ENCODE data around the gene MYH11. TPM values are rescaled to one million over a fixed set of nuclear protein-coding genes. Genes with fewer than 3 reads are reported as not detected.

Gene MYH11
- total and polyA plus RNA-seq, 2 of the 13 experiments (the other 11 are each of a cell fraction or from before 2014, with no cell fraction given), result not detected

DNA sequence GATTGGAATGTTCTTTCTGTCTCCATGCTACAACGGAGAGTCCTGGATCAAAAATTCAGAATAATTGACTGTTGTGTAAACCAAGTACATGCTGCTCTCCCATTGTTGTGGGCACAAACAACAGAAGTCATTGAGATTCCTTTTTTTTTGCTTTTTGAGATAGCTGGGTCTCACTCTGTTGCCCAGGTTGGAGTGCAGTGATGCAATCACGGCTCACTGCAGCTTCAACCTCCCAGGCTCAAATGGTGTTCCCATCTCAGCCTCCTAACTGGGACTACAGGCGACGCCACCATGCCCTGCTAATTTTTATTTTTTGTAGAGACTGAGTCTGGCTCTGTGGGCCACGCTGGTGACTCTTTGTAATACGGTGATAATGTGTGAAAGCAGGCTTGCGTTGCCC is 182.3 kb downstream of the MYH11 start (continued):
- TF ChIP-seq ZSCAN20 (CRISPR knock-in tag; IDR thresholded peaks at IDR 0.05; ENCODE audit: borderline replicate concordance), result no peak
- TF ChIP-seq ATF3 (CRISPR knock-in tag; IDR thresholded peaks at IDR 0.05), result 0 out of 2 replicates have a peak, but pooled peaks have one; percentile 28
- TF ChIP-seq ZNF792 (CRISPR knock-in tag; IDR thresholded peaks at IDR 0.05), result no peak
- TF ChIP-seq U2AF2 (IDR thresholded peaks at IDR 0.05; ENCODE audit: low read depth, low read length), result no peak
- TF ChIP-seq HNF1A (IDR thresholded peaks at IDR 0.05; ENCODE audit: low read depth), result no peak
- TF ChIP-seq HNF1A (CRISPR knock-in tag; IDR thresholded peaks at IDR 0.05; ENCODE audit: borderline replicate concordance), result no peak
- TF ChIP-seq, protein P1, sequence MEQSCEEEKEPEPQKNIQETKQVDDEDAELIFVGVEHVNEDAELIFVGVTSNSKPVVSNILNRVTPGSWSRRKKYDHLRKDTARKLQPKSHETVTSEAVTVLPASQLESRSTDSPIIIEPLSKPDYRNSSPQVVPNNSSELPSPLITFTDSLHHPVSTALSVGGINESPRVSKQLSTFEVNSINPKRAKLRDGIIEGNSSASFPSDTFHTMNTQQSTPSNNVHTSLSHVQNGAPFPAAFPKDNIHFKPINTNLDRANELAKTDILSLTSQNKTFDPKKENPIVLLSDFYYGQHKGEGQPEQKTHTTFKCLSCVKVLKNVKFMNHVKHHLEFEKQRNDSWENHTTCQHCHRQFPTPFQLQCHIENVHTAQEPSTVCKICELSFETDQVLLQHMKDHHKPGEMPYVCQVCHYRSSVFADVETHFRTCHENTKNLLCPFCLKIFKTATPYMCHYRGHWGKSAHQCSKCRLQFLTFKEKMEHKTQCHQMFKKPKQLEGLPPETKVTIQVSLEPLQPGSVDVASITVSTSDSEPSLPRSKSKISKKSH (CRISPR knock-in tag; IDR thresholded peaks at IDR 0.05; ENCODE audit: borderline replicate concordance), result no peak

Data from HepG2 (cell line).